Right hindlimb (tissue), 1 donor: ENCODE results near the gene TMEM184B.
"Not testable (repeated sequence)": the region's sequence is repeated elsewhere in the genome, so short reads cannot be mapped to it uniquely, and the experiment has no call there.

Experiments
- DNase-seq: peaks from one replicate; pipeline ENCODE4 v3.0.0-alpha.2; 2018

Gene TMEM184B

GRCh38 chr22:38202437-38203089, 70.2 kb downstream of the TMEM184B start:
- peak; percentile 90 for DNase-seq

GRCh38 chr22:38201711-38202436, 70.9 kb downstream of the TMEM184B start, which contains the start of gene MAFF:
MAFF (plus strand) TSS chr22:38201994; CDS start chr22:38213854, 11,860 bp downstream.
- peak; percentile 97 for DNase-seq

- DNase-seq: no peak
These were observed 71.5 kb downstream of the TMEM184B start for GRCh38 chr22:38201371-38201710.

- no peak for DNase-seq
These were observed 72.8 kb downstream of the TMEM184B start for GRCh38 chr22:38199826-38200559.

- no peak for DNase-seq
These were observed 75.9 kb downstream of the TMEM184B start for GRCh38 chr22:38196791-38197419.

GRCh38 chr22:38193580-38193979, 79.2 kb downstream of the TMEM184B start:
- DNase-seq: no peak

- no peak for DNase-seq
These were observed 80.3 kb downstream of the TMEM184B start for GRCh38 chr22:38192475-38192863.

- no peak for DNase-seq
These were observed 80.9 kb downstream of the TMEM184B start for GRCh38 chr22:38191731-38192474.

- DNase-seq: no peak
These were observed 81.8 kb downstream of the TMEM184B start for GRCh38 chr22:38191055-38191454.

- DNase-seq: no peak
These were observed 82.2 kb downstream of the TMEM184B start for GRCh38 chr22:38190581-38190980.

- no peak for DNase-seq
These were observed 83.7 kb downstream of the TMEM184B start for GRCh38 chr22:38189104-38189503.

GRCh38 chr22:38187413-38188212, 85.2 kb downstream of the TMEM184B start:
- no peak for DNase-seq

- DNase-seq: no peak
These were observed 86.4 kb downstream of the TMEM184B start for GRCh38 chr22:38186429-38186828.

GRCh38 chr22:38184788-38185187, 88.0 kb downstream of the TMEM184B start:
- no peak for DNase-seq

- peak; percentile 99 for DNase-seq
These were observed 91.2 kb downstream of the TMEM184B start, which contains the start of gene PLA2G6 for GRCh38 chr22:38181453-38182200. PLA2G6 (minus strand) TSS chr22:38181830; CDS start chr22:38169426, 12,404 bp downstream.

- no peak for DNase-seq
These were observed 91.9 kb downstream of the TMEM184B start for GRCh38 chr22:38180841-38181452.

- DNase-seq: not testable (repeated sequence)
These were observed 94.2 kb downstream of the TMEM184B start for GRCh38 chr22:38178605-38178937.

- no peak for DNase-seq
These were observed 94.7 kb downstream of the TMEM184B start for GRCh38 chr22:38177926-38178604.

GRCh38 chr22:38177571-38177925, 95.3 kb downstream of the TMEM184B start:
- DNase-seq: not testable (repeated sequence)

- no peak for DNase-seq
These were observed 95.8 kb downstream of the TMEM184B start for GRCh38 chr22:38177044-38177443.
